ENCODE results near the gene HOXB9.

HOXB9 gene

DNA sequence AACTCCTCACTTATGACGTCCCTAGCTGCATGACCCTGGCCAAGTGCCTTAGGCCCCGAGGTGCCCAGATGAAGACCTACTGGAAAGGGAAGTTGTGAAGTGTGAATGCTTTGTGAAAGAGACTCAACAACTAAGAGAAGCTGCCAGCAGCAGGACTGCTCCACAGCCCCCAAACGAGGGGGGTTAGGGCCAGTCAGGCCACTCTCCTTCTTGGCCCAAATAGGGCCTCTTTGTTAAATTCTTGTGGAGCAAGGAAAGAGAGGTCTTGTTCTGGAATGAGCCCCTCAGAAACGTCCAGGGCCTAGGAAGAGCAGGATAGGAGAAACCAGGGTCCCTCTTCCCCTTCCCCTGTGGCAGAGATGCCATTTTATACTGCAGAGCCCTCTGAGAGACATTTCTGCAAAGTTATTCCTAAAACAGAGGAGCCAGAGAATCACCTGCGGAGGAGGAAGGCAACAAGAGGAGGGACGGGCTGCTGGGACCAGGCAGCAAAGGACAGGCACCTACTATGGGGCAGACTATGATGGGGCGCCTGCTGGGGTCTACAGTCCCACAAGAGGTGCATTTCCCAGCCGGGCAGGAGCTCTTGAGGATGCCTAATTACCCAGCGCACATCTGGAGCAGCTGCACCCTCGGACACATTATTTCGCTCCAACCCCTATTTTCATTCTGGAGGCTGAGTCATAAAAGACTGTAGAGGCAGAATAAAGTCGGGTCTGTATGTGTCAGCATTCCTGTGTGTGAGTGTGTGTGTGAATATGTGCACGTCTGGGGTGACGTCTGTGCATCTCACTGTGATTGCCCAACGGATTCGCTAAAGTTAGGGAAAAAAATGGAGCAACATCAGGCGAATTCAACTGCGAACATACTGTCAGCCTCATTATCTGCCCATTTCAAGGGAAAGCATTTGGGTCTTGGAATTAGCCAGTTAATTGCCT, 11.4 kb upstream of the HOXB9 start:
- DNase-seq: no peak

DNA sequence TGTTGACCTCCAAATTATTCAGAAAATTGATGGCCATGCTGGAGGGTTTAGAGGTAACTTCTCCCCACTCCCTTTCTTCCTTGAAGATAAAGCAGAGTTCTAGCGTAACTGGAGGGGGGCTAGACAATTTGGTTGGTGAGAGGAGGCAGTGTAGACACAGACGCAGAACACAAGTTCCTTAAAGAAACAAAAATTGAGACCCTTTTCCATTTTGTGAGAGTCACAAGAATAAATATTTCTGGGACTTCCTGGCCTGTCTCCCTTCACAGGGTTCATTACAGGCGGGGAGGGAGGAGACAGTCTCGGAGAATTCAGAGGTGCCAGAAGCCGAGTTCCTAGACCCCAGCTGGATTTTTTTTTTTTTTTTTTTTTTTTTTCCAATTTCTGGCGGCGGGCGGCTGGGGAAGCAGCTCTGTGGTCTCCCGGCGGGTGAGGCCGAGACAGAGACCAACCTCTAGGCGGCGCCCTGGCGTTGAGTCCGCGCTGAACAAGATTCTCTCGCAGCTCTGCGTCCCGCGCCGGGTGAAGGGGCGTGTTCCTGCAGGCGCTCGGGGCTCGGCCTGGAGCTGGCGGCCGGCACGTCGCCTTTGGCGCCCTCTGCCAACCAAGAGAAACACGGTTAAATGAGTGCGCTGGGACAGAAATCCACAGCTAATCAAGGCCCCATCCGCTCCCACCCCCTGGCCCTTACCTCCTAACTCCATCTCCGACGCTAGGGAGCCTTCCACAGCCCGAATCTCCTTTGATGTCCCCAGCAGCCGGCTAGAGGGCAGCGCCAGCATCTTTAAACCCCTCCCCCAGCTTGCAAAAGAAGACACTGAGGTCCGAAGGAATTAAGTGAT, 10.2 kb upstream of the HOXB9 start:
- no peak for DNase-seq

DNA sequence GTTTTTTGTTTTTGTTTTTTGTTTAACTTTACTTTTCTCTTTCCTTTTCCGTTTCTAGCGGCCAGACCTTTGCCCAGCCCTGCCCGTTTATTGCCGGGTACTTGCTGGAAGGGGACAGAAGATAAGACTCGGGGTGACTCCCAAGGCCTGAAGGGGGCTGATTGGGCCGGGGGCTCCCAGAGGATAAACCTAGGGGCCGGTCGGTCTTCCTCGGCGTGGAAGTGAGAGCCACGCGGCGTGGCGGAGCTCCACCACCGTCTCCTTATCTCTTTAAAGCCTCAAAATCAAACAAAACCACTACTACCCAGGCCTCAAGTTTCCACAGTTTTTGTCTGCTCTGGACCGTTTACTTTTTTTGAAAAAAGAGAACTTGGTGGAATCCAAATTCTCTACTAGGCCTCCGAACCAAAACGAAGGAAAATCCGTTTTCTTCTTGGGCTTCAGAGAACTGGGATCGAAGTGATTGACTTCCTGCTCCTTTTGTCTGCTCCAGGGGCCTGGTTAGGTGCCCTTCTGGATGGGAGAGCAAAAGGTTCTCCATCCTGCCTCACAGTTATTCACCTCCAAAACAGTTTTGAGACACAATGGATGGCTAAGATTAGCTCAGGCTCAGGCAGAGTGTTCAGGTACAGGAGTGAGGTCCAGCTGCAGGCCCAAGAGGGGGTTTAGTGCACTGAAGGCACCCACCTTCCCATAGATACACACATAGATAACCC, 8.5 kb upstream of the HOXB9 start:
- no peak for DNase-seq

DNA sequence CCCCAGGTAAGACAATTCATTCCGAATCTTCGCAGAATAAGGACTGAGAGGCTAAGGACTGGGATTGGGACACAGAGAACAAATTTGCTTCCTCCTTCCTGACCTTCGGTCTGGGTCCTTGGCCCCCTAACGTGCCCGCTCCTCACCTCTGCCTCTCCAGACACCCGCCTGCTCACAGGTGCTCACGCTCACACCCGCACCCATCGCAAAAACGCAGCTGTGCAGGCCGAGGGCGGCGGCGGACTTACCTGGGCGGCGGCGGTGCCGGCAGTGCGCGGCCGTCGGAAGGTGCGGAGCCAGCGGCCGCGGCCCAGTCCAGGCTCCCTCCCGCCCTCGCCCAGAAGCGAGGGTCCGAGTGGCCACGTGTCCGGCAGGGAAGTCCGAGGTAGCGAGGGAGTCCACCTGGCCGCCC, 7.1 kb upstream of the HOXB9 start:
- no peak for DNase-seq

DNA sequence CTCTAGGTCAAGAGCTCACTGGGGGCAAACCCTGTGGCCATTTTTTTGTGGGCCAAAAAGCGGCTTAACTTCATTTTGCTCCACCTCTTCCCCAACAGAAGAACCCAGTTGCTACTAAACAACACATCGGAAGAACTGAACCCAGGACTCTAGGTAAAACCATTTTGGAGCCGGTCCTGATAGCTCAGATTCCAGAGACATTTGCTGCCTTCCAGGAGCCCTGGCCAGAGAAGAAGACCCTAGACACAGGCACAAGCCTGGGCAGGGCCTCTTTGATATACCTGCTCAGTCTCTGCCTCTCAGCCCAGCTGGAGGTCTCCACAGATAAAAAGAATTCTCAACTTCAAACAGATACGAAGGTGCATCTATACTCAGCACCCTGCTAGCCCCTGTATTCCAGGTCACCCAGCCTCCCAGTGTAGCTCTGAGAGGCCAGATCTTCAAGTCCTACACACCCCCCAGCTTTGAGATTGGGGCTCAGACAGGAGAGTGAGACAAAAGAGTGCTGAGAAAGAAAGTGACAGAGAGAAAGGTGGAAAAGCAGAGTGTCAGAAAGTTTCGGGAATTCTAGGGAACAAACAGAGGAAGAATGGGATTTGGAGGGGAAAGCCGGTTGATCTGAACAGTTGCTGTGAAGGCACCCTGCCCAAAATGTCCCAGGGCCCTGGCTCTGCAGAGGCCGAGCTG, 6.6 kb upstream of the HOXB9 start:
- DNase-seq: no peak

DNA sequence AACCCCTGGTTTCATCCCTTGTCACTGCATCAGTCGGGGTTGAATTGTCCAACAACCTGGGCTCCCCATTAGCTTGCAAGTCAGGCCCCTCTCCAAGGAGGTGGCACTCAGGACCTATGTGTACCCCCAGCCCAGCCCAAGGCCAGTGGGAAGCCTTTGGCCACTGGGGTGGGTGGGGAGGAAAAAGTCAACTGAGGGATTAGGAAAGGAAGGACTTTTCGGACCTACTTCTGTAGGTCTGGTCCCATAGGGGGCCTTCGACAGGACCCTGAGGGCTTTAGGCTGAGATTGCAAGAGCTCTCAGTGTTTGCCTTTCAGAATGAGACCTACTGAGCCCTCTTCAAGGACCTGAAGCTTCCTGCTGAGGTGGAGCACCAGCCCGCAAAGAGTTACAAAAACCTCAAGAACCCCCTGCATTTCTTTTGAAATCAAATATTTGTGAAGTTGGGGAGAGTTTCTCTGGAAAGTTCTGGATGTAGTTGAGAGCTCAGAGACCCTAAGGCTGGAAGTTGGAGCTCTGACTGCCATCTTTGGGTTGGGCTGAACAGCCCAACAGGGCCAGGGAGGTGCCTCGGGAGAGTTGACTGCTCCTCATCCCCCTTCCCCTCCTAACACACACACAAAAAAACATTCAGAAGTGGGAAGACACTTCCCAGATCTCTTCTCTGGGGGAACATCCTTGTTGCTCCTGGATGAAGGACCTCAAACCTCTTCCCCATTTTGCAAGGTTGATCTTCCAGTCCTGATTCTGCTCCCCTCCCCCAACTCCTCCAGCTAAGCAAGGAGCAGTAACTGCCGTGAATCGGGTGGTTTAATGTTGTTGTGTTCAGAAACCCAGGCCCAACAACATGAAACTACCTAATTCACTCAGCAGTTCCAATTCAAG, 5.8 kb upstream of the HOXB9 start:
- DNase-seq: no peak

DNA sequence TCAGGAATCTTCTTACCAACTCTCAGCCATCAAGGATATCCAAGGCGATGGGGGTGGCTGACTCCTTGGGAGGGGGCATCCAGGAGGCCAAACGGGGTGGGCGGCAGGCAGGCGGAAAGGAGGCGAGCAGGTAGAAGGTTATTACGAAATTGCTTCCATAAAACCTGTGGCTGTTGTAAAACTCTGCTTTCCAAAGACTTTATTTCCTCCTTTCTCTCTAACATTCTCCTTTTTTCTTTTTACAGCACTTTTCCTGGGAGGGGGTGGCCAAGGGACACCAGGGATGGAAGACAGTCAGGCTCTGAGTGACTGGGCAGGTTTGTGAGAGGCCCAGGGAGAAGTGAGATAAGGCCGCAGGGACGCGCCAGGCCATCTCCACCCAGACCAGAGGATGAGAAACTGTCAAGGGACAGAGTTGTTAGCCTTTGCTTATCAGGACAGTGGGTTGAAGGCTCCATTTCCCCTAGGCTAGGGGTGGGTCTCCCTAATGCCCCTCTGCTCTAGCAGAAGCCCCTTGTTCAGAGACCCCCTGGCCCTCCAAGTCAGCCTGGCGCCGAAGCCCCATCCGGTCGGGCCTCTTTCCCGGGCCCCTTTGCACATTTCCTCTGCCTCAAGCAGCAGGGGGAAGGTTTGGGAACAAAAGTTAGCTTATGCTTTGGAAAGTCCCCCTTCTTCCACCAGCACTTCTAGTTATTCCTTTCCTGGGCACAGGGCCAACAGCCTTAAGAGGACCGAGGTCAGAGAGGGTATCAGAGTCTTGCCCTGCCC, 5.0 kb upstream of the HOXB9 start:
- DNase-seq: no peak

DNA sequence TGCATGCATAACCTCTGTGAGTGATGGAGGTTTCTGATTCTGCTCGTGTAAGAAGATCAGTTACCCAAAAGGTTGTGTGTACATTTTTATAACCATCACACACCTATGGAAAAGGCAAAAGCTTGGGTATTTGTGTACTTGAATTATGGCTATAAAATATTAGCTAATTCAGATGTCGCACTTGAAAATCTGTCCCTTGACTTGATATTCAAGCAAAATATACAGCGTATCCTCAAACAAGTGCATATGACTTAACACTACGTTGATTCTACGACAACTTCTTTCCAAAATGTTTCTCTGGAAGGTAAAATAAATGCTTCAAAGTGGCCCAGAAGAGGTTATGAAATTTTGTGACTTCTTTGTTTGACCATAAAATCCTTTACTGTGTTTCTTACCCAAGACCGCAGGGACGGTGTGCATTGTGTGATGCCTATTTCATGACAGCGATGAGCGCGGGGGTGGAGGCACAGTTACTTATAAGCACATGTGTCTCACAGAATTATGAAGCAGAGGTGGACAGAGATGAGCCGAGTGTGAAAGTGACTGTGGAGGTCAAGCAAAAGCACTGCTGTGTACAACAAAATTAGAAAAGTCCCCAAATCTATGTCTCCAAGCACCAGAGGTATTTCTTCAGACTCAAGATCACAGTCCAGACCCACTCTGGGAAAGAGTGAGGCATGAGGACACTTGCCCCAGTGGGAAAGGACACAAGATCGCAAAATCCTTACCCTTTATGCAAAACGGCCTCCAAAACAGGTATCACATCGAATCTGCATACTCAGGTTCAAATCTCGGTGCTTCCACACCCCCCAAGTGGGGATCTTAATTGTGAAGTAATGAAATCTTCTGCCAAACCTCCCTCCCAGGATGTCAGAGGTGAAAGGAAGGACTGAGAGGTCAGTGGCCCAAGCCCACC, 4.1 kb upstream of the HOXB9 start:
- DNase-seq: no peak

DNA sequence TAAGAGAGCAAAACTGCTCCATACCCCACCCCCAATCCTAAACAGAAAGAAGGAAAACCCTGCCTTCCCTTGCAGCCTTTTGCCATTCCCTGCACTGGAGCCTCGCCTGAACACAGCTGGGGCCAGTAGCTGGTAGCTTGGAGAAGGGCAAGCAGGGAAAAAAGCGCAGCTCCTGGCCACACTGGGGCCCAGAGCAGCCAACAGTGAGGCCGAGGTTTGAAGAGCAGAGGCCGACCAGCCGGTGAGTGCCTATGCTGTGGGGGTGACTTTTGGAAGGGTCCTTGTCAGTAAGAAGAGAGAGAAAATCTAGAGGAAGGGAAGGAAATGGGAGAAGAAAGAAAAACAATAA, 3.2 kb upstream of the HOXB9 start:
- DNase-seq: no peak

DNA sequence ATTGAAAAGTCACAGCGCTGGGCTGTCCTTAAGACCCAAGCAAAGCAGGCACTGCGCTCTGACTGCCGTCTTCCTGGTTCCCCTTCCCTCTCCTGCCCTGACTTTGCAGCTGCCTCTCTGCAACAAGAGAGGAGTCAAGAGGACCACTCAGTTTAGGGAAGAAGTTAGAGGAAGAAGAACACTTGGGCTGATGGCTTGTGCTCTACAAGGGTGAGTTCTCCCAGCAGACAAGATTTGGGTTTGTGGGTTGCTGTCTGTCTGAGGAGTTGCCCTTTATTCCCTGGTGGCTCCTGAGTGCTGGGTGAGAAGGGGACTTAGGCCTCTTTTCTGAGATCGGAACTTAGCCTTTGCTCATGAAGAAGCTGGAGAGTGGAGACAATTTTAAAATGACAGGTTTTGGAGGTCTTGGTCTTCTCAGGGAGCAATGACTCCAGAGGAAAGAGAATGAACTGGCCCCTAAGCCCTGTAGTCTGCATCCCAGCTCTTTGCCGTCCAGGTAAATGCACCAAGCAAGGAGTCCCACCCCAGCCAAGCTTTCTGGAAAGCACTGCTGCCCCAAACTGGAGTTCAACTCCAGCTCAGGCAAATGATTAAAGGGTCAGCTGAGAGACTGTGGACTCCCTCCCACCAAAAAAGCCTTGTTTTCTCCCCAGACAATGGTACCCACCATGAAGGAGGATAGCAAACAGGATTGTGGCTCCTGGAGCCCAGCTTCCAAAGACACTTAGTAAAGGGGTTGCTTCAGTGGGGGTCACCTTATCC, 2.7 kb upstream of the HOXB9 start:
- no peak for DNase-seq

DNA sequence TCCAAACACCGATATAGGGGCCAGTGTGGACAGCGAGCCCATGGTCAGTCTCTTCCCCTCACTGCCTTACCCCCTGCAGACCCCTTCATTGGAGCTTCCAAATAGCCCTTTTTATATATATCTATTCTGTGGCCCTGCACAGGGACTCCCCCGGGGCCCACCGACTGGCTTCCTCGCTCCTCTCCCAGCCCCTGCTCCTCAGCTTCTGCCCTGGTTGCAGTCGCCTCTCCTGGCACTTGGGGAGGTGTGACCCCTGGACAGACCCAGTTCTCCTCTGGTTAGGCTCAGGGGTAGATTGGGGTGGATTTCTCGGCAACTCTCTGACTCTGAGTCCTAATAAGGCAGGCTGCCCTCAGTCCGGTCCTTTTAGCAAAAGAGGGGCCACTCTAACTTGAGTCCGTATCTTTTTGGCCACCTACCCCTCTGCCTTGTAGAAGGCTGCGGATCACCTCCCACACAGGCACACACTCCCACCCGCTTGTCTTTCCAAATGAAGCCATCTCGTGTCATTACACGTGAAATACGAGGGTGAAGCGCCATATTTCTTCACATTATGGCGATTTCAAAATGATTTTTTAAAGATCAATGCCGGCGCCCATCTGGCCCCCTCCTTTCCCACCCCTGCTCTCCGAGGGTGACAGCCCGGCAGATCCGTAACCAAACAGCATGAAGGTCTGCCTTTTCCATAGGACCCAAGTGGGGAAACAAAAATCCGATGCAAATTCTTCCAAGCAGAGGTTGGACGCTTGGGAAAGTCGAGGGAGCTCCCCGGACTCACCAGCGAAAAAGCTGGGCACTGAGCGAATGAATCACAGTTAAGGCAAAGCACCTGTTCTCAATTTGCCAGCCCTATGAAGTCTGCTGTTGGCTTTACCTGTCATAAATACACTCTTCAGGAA, 1.7 kb upstream of the HOXB9 start:
- DNase-seq: no peak

DNA sequence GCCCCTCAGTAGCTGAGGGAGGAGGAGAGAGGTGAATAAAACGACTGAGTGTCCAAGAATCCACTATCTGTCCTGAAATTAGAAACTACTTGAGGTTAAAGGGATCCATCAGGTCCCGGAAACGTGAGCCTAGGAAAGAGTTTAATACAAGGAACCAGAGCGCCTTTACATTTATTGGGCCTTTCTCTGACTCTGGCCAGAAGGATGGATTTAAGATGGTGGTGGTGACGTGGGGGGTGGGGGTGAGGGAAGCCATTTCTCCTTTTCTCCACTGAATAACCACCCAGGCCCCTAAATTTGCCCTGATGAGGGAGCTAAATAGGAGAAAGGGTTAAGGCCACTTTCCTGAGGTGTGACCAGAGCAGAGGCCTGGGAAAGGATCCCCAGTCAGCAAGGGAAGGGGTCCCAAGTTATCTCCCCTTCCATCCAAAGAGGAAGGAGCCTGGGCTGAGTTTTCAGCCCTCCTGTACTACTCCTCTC, 1.0 kb upstream of the HOXB9 start:
- DNase-seq: no peak

DNA sequence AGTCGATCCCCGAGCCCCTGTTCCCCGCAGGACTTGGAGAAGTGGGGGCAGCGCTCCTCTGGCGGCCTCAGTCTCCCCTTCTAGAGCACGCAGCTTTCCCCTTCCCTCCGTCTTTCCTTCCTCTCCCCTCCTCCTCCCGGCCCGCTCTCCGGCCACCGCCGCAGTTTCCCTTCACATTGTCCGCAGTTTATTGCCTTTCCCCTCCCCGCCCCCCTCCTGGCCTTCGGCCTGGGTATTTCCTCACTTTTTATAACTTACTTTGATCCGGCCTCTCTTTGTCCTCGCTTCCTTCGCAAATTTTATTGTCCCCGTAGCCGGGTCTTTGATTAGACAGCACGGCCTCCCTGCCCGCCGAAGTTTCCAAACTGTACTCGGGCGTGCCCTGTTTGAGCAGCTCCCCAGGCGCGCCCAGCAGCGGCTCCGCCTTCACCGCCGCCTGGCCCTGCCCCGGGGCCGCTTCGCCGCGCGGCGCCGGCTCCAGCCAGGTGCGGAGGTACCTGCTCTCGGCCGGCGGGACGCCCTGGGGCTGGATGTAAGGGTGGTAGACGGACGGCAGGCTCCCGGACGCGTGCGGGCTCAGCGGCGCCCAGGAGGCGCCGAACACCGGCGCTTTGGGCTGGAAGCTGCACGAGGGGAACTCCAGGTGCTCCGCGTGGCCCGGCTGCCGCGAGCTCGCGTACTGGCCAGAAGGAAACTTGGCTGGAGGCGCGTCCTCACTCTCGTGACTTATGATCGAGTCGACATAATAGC, 488 bp downstream of the HOXB9 start:
- DNase-seq: no peak

DNA sequence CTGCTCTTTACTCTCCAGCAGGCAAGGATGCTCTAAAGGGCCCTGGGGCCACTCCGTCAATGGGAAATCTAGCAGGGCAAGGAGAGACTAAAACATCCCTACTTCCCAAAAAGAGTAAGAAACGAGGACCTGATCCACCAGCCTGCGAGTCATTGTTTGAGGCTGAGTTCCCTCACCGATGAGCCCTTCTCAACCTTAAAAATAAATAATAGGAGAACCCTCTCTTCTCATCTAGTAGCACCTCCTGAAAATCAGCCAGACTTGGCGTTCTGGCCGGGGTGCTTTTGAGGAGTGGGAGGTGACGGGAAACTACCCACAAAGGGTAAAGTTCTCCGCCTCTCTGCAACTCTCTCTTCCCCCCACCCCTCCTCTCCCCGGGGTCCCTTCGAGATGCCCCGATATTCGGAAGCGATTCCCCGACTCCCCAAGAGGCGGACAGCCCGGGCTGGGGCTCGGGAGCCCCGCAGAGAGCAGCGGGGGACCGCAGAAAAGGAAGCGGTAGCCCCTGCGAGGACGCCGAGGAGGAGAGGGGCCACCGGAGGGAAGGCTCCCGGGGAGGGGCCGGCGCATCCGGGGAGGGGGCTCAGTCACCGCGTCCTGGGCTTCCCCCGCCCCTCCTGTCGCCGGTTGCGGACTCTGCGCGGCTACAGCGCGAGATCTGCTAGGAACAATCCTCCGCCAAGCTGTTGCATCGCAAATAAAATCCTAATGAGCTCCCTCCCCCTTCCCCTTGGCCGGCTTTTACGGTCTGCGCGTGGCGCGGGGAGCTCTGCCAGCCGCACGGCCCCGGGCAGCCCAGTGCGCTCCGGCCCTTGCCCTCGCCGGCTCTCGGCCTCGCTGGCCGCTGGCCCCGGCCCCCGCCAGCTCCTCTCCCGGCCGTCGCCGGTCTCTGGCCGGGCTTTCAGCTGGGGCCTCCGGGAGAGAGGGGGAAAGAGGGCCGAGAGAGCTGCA, 1.3 kb downstream of the HOXB9 start:
- no peak for DNase-seq

DNA sequence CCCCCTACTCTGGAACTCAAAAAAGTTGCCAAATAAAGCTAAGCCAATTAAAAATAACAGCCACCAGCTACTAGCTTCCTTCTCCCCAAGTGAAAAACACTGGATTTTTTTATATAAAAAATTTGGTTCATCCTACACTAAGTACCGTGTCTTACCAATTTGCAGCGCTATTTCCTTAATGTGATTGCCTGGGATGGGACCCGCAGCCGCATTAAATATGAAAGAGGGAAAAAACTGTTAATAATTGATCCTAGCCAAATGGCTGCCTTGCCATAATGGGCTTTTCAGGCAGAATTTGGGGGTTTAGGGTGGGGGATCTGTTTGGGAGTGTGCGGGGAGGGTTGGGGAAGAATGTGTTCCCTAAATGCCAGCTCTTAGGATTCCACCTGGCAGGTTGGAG, 2.0 kb downstream of the HOXB9 start:
- no peak for DNase-seq

DNA sequence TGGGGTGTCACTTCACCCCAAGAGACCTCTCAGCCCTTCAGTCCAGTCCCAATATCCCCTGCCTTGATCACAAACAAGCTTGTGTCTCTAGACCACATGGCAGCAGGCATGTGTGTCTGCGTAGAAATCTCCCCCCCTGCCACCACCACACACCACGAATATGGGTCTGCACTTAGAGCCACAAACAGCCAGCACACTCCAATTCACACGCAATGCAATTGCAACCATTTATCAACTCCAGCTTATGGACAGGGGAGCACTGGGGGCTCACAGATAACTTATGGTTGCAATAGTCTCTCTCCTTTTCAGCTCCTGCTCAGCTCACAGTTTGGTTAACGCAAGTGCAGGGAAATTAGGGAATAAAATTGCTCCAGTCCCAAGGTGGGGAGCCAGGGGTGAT, 2.6 kb downstream of the HOXB9 start:
- no peak for DNase-seq

Measured in SIG-M5 (cell line).